PC-9 (cell line): Measurements from ENCODE around the gene NFIA. TPM values are rescaled to one million over a fixed set of nuclear protein-coding genes. Genes with fewer than 3 reads are reported as not detected.

Source experiments
- BruUV-seq: library from RNA; stranded (reverse); fragments of 400-500 nt; replicated peaks from 2 replicates; lab custom pipeline; 2021; lab: Mats Ljungman, UMichigan
- CTCF ChIA-PET: fragments of 300-600 bp; sonication (Branson Sonifier 250); formaldehyde crosslinking; loops from one replicate; lab custom pipeline; 2022; ENCODE audit warnings: antibody characterized with exemption; lab: Charles Lee
- POLR2A ChIA-PET: fragments of 300-600 bp; sonication (Branson Sonifier 250); formaldehyde crosslinking; loops from one replicate; lab custom pipeline; 2022; ENCODE audit warnings: antibody characterized with exemption; ENCODE audit not compliant: unreplicated experiment; lab: Charles Lee
- DNase-seq, 2 experiments: peaks; one replicate each; pipeline versions ENCODE4 v3.0.0 to v3.0.0-alpha.2; 2015 to 2022; ENCODE audit warnings: mixed read lengths in 1 of 2
- H2AFZ ChIP-seq: fragments of 200-600 bp; sonication (generic); 2 replicates; pipeline ENCODE4 v1.8.1; 2017; ENCODE audit warnings: antibody characterized with exemption
- H3F3A ChIP-seq: fragments of 200-600 bp; sonication (generic); 2 replicates; pipeline ENCODE4 v1.8.1; 2017; ENCODE audit warnings: antibody characterized with exemption, mild to moderate bottlenecking, low read depth; ENCODE audit not compliant: insufficient read depth
- H3K27ac ChIP-seq: fragments of 200-600 bp; sonication (generic); 2 replicates; pipeline ENCODE4 v1.6.1; 2016; ENCODE audit warnings: mixed run types
- H3K27me3 ChIP-seq: fragments of 200-600 bp; sonication (generic); 2 replicates; pipeline ENCODE4 v1.6.1; 2016; ENCODE audit warnings: low read depth, mixed run types; ENCODE audit not compliant: insufficient read depth
- H3K36me3 ChIP-seq: fragments of 200-600 bp; sonication (generic); 2 replicates; pipeline ENCODE4 v1.6.1; 2016; ENCODE audit warnings: low read depth, mixed run types
- H3K4me1 ChIP-seq: fragments of 200-600 bp; sonication (generic); replicated peaks from 2 replicates; pipeline ENCODE4 v1.6.1; 2016; ENCODE audit warnings: mixed run types; ENCODE audit not compliant: insufficient read depth
- H3K4me2 ChIP-seq: fragments of 200-600 bp; sonication (generic); 2 replicates; pipeline ENCODE4 v1.6.1; 2017; ENCODE audit warnings: mixed run types
- H3K4me3 ChIP-seq: fragments of 200-600 bp; sonication (generic); 2 replicates; pipeline ENCODE4 v1.6.1; 2016; ENCODE audit warnings: mixed run types
- H3K79me2 ChIP-seq: fragments of 200-600 bp; sonication (generic); 2 replicates; pipeline ENCODE4 v1.6.1; 2017; ENCODE audit warnings: low read depth, mixed run types
- H3K9me2 ChIP-seq: fragments of 200-600 bp; sonication (generic); 2 replicates; pipeline ENCODE4 v1.8.1; 2017; ENCODE audit warnings: mild to moderate bottlenecking; ENCODE audit not compliant: insufficient read depth
- H3K9me3 ChIP-seq: fragments of 200-600 bp; sonication (generic); 2 replicates; pipeline ENCODE4 v1.8.1; 2016; ENCODE audit warnings: low read depth; ENCODE audit not compliant: insufficient read depth
- H4K20me1 ChIP-seq: fragments of 200-600 bp; sonication (generic); 2 replicates; pipeline ENCODE4 v1.8.1; 2017; ENCODE audit not compliant: insufficient read depth
- EZH2 ChIP-seq: fragments of 200-600 bp; sonication (generic); IDR thresholded peaks from 2 replicates; pipeline ENCODE4 v1.8.0; 2017; ENCODE audit warnings: antibody characterized with exemption, low read depth
- intact Hi-C: fragments of 100-400 bp; cut with micrococcal nuclease; formaldehyde crosslinking; loops from one replicate; pipeline ENCODE4 v1.10.0; 2022; ENCODE audit not compliant: unreplicated experiment
- total RNA-seq: library from RNA; stranded (reverse); gene quantifications from 2 replicates; pipeline ENCODE4 v1.2.3, GENCODE V29; 2021
- TF ChIP-seq, protein P1 (sequence below): fragments of 200-600 bp; sonication (generic); conservative IDR thresholded peaks from 2 replicates; pipeline ENCODE4 v1.6.1; 2017; ENCODE audit warnings: mixed run types, antibody characterized with exemption, mild to moderate bottlenecking, moderate library complexity

Gene NFIA
- total RNA-seq, 1 experiment from 2014 or later = 26.7 TPM

DNA sequence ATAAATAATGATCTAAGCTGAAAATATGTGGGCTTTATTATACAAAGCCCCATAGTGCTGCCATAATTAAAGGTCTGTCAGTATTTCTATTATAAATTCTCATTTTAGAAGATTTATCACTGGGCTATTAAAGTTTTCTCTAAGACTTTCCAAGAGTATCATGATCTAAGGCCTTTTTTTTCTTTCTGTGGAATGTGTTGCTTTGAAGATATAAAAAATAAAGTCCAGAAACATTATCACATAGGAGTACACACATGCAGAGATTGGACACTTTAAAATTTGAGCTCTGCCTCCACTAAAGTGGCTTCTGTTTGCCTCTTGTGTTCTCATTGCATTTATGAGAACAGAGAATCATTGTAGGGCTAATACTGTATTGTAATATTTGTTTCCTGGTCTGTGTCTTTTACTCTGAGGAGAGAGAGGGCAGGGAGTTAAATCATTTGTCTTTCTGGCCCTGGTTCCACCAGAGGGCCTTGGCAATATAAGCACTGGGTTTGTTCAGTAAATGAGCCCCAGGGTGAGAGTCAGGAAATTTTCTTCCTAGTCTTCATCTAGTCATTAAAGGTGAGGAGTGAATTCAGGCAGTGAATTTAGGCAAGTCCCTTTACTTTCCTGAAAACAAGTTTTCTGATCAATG lies 70.2 kb downstream of the NFIA start:
- Histone ChIP-seq H4K20me1 (no peaks in the 10 kb centered on the region), H3K4me2 (no peak overlapping the region), H3K4me3 (no peak overlapping the region), H3K9me2 (no peaks in the 10 kb centered on the region), H3K4me1 (peaks cover 24% of the 10 kb centered on the region), H3K27ac (peak overlapping the region; percentile 27; the same call in 1 of the 2 replicates), H2AFZ (no peak overlapping the region), H3K27me3 (no peaks in the 10 kb centered on the region), H3K79me2 (peaks cover 40% of the 10 kb centered on the region), H3K9me3 (no peaks in the 10 kb centered on the region), H3K36me3 (no peaks in the 10 kb centered on the region), H3F3A (peaks cover 18% of the 10 kb centered on the region; the same call in 1 of the 2 replicates)
- intact Hi-C loops = no loop called here
- TF ChIP-seq, protein P1, sequence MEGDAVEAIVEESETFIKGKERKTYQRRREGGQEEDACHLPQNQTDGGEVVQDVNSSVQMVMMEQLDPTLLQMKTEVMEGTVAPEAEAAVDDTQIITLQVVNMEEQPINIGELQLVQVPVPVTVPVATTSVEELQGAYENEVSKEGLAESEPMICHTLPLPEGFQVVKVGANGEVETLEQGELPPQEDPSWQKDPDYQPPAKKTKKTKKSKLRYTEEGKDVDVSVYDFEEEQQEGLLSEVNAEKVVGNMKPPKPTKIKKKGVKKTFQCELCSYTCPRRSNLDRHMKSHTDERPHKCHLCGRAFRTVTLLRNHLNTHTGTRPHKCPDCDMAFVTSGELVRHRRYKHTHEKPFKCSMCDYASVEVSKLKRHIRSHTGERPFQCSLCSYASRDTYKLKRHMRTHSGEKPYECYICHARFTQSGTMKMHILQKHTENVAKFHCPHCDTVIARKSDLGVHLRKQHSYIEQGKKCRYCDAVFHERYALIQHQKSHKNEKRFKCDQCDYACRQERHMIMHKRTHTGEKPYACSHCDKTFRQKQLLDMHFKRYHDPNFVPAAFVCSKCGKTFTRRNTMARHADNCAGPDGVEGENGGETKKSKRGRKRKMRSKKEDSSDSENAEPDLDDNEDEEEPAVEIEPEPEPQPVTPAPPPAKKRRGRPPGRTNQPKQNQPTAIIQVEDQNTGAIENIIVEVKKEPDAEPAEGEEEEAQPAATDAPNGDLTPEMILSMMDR = no peak
- TF ChIP-seq EZH2 = no peak
- BruUV-seq = no TSS peak
- CTCF ChIA-PET = no interaction called here
- POLR2A ChIA-PET = no interaction called here
- no peak for DNase-seq

DNA sequence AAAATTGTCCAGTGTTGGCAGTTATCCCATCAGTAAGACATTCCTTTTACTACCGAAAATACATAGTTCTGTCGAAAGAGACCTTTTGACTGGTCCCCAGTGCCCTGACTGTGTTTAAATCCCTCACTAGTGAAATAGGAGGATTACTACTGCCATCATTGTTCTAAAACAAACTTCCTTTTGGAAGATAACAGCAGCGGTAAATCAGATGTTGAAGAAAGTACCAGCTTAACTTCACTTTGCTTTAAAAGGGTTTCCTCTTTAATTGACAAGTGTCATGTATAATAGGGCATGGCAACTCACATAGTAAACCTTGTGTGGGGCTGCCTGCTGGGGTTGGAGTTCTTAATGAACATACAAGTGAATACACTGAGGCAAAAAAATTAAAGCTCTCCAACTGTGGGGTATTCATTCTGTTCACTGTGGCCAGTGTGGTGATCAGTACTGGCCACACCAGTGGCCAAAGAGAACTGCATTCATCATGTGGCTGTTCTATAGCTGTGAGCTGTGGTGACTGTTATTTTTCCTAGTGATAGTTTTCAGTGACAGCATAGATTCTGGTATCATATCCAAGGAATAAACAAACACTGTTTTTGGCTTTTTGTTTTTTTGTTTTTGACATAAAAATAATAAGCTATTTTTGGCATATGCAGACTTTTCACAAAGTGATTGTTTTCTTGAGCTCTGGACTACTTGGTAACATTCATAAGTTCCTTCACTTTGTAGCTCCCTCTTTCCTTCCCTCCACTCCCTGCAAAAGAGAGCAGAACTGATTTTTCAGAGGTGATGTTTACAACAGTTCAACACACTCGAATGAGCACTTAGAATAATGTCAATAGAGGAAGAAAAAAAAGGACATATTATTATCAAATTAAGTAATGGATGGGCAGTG lies 74.5 kb downstream of the NFIA start:
- no peak overlapping the region for H3K4me3 ChIP-seq
- peaks cover 11% of the 10 kb centered on the region for H3K4me1 ChIP-seq
- TF ChIP-seq EZH2 = no peak
- TF ChIP-seq, protein P1 = no peak
- H3K79me2 ChIP-seq = peaks cover 11% of the 10 kb centered on the region; the same call in 1 of the 2 replicates
- H3K4me2 ChIP-seq = no peak overlapping the region
- no peaks in the 10 kb centered on the region for H3K36me3 ChIP-seq
- no peaks in the 10 kb centered on the region for H3K27me3 ChIP-seq
- no peak overlapping the region for H3K27ac ChIP-seq
- H2AFZ ChIP-seq = no peak overlapping the region
- DNase-seq = no peak
- CTCF ChIA-PET = no interaction called here
- H4K20me1 ChIP-seq = no peaks in the 10 kb centered on the region
- no peaks in the 10 kb centered on the region for H3K9me2 ChIP-seq
- intact Hi-C loops = no loop called here
- peaks cover 3% of the 10 kb centered on the region; the same call in 1 of the 2 replicates for H3F3A ChIP-seq
- BruUV-seq = no TSS peak
- POLR2A ChIA-PET = no interaction called here
- H3K9me3 ChIP-seq = no peaks in the 10 kb centered on the region

DNA sequence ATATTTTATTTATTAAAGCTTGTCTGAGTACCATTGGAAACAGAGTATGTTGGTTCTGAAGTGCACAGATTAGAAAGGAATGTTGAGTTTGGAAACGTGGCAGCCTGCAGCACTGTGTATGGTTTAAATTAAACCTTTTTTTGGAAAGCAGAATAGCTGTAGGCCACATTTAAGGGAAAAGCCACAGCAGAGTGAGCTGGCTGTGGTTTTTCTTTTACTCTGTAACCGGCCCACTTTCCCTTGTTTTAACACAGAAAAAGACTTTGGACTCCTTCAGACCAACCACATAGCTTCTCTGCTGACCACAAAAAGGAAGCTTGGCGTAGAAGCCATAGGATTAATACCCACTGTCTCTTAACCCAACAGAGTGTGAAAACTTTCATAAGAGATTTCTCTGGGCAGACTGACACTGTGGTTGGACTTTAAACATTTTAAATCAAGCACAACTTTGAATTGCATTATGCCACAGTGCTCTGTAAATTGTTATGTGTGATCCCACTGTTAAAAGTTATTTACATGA lies 75.2 kb downstream of the NFIA start:
- ChIA-PET CTCF (no interaction called here), POLR2A (no interaction called here)
- Histone ChIP-seq H3K9me2 (no peaks in the 10 kb centered on the region), H3K27me3 (no peaks in the 10 kb centered on the region), H3K27ac (no peak overlapping the region), H3K9me3 (no peaks in the 10 kb centered on the region), H3F3A (peaks cover 3% of the 10 kb centered on the region; the same call in 1 of the 2 replicates), H4K20me1 (no peaks in the 10 kb centered on the region), H2AFZ (no peak overlapping the region), H3K4me1 (peaks cover 11% of the 10 kb centered on the region), H3K36me3 (no peaks in the 10 kb centered on the region), H3K4me2 (no peak overlapping the region), H3K4me3 (no peak overlapping the region), H3K79me2 (peaks cover 11% of the 10 kb centered on the region; the same call in 1 of the 2 replicates)
- no peak for DNase-seq
- no TSS peak for BruUV-seq
- no peak for TF ChIP-seq EZH2
- TF ChIP-seq, protein P1 = no peak
- intact Hi-C loops = no loop called here
